Measurements from ENCODE around the gene CYGB. TPM values are rescaled to one million over a fixed set of nuclear protein-coding genes. Genes with fewer than 3 reads are reported as not detected.

CYGB gene
- total RNA-seq, 4 donors from 2014 or later: 2.8 to 18.2 (median 10.4) TPM

DNA sequence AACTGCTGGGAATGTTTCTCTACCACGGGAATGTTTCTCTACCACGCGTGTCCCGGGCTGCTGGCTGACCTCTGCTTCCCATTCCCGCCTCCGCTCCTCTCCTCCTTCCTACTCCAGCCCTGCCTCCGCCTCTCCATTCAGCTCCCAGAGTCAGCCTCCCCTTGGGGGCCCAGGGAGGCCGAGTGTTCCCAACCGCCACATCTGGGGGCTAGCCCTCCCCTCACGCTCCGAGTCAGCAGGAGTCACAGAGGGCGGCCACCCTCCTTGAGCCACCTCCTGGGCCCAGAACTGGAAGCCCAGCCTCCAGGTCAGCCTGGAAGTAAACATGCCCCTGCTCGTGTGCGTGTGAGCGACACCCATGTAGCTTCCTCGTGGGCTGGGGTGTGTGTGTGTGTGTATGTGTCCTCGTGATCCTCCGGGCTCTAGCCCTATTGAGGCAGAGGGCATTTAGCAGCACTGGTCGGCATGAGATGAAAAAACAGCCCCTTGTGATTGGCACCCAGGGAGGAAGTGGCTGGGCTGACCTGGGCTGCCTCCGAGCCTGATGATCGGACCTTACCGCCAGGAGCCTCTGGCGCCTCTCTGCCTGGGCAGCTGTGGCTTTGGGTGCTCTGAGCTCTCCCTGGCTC, 7.3 kb downstream of the CYGB start:
- H3K36me3 ChIP-seq: no peaks in the 10 kb centered on the region
- no peaks in the 10 kb centered on the region for H3K27me3 ChIP-seq
- peak overlapping the region; percentile 19 for H3K4me3 ChIP-seq
- peaks cover 59% of the 10 kb centered on the region for H3K4me1 ChIP-seq
- no peaks in the 10 kb centered on the region for H3K9me3 ChIP-seq
- DNase-seq (ENCODE audit: low spot score in 2 of 2): peak; percentile 87 to 90
- TF ChIP-seq EP300 (IDR thresholded peaks at IDR 0.05) (no peak), POLR2AphosphoS5 (IDR thresholded peaks at IDR 0.05) (peak in 2 of 3 donors; percentile 9 to 16), POLR2A (IDR thresholded peaks at IDR 0.05) (peak in 1 of 2 donors; percentile 20)
- TF ChIP-seq, protein P1, sequence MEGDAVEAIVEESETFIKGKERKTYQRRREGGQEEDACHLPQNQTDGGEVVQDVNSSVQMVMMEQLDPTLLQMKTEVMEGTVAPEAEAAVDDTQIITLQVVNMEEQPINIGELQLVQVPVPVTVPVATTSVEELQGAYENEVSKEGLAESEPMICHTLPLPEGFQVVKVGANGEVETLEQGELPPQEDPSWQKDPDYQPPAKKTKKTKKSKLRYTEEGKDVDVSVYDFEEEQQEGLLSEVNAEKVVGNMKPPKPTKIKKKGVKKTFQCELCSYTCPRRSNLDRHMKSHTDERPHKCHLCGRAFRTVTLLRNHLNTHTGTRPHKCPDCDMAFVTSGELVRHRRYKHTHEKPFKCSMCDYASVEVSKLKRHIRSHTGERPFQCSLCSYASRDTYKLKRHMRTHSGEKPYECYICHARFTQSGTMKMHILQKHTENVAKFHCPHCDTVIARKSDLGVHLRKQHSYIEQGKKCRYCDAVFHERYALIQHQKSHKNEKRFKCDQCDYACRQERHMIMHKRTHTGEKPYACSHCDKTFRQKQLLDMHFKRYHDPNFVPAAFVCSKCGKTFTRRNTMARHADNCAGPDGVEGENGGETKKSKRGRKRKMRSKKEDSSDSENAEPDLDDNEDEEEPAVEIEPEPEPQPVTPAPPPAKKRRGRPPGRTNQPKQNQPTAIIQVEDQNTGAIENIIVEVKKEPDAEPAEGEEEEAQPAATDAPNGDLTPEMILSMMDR (IDR thresholded peaks at IDR 0.05): no peak
- 31% methylated on average over 16 of the region's 23 CpGs for WGBS
- H3K27ac ChIP-seq: peak overlapping the region; percentile 94

- WGBS: 23% methylated on average over 15 of the region's 20 CpGs
- peak overlapping the region; percentile 19 for H3K4me3 ChIP-seq
These were observed 8.1 kb downstream of the CYGB start for GRCh38 chr17:76529224-76530094.

GRCh38 chr17:76528528-76529223, 8.8 kb downstream of the CYGB start:
- H3K27ac ChIP-seq: peak overlapping the region; percentile 94
- no peaks in the 10 kb centered on the region for H3K36me3 ChIP-seq
- TF ChIP-seq POLR2A (IDR thresholded peaks at IDR 0.05): no peak
- TF ChIP-seq, protein P1 (IDR thresholded peaks at IDR 0.05): peak in 1 of 2 donors; percentile 15
- TF ChIP-seq EP300 (IDR thresholded peaks at IDR 0.05): no peak
- 47% methylated on average over 30 of the region's 31 CpGs for WGBS
- H3K27me3 ChIP-seq: no peaks in the 10 kb centered on the region
- no peak for DNase-seq (ENCODE audit: low spot score in 2 of 2)
- H3K9me3 ChIP-seq: no peaks in the 10 kb centered on the region
- H3K4me1 ChIP-seq: peaks cover 62% of the 10 kb centered on the region
- H3K4me3 ChIP-seq: peak overlapping the region; percentile 19

More at GRCh38 chr17:76529224-76530094, 8.1 kb downstream of the CYGB start:
- Histone ChIP-seq H3K27me3 (no peaks in the 10 kb centered on the region), H3K4me1 (peaks cover 60% of the 10 kb centered on the region), H3K9me3 (no peaks in the 10 kb centered on the region), H3K27ac (peak overlapping the region; percentile 94), H3K36me3 (no peaks in the 10 kb centered on the region)
- TF ChIP-seq, protein P1 (IDR thresholded peaks at IDR 0.05): peak in 1 of 2 donors; percentile 8
- no peak for TF ChIP-seq POLR2A (IDR thresholded peaks at IDR 0.05)
- TF ChIP-seq EP300 (IDR thresholded peaks at IDR 0.05): no peak
- TF ChIP-seq POLR2AphosphoS5 (IDR thresholded peaks at IDR 0.05): no peak
- DNase-seq (ENCODE audit: low spot score in 2 of 2): peak; percentile 92 to 94

DNA sequence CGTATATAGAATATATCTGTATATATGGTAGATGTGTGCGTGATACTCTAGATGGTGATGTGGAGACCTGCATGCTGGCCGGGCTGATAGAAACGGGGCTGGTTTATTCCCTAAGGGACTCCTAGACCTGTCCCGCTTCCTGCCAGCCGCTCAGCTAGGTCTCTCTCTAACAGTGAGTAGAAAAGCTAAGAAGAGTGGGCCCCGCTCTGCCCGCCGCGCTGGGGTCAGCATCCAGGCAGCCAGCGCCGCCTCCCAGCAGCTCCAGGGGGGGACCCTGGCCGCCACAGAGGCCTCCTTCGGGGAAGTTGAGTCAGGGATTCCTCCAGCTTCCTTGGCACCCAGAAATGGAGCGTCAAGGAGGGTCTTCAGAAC, 9.4 kb downstream of the CYGB start:
- TF ChIP-seq EP300 (IDR thresholded peaks at IDR 0.05) (no peak), POLR2AphosphoS5 (IDR thresholded peaks at IDR 0.05) (no peak), POLR2A (IDR thresholded peaks at IDR 0.05) (no peak)
- TF ChIP-seq, protein P1 (IDR thresholded peaks at IDR 0.05): no peak
- 82% methylated on average over 15 of the region's 15 CpGs for WGBS

More for the DNA sequence above, 9.4 kb downstream of the CYGB start:
- peak overlapping the region; percentile 94 for H3K27ac ChIP-seq
- no peak for DNase-seq (ENCODE audit: low spot score in 2 of 2)
- no peaks in the 10 kb centered on the region for H3K27me3 ChIP-seq
- H3K4me3 ChIP-seq: peak overlapping the region; percentile 5
- H3K9me3 ChIP-seq: no peaks in the 10 kb centered on the region
- H3K36me3 ChIP-seq: no peaks in the 10 kb centered on the region
- peaks cover 66% of the 10 kb centered on the region for H3K4me1 ChIP-seq
